Brain microvascular endothelial cell (primary cell): Measurements from ENCODE around the gene CD48.
"Not testable (repeated sequence)": the region's sequence is repeated elsewhere in the genome, so short reads cannot be mapped to it uniquely, and the experiment has no call there.

Experiments
- DNase-seq: peaks from one replicate; pipeline ENCODE4 v3.0.0-alpha.2; 2020
- H3K27ac ChIP-seq: fragments of 250-450 bp; sonication (Bioruptor Pico); 2 replicates; pipeline ENCODE4 v1.5.1; 2020; ENCODE audit warnings: mild to moderate bottlenecking, moderate library complexity
- H3K27me3 ChIP-seq: fragments of 250-450 bp; sonication (Bioruptor Pico); replicated peaks from 2 replicates; pipeline ENCODE4 v1.5.1; 2020; ENCODE audit warnings: mild to moderate bottlenecking
- H3K36me3 ChIP-seq: fragments of 250-450 bp; sonication (Bioruptor Pico); replicated peaks from 2 replicates; pipeline ENCODE4 v1.5.1; 2020; ENCODE audit warnings: mild to moderate bottlenecking
- H3K4me3 ChIP-seq: 2 replicates; pipeline ENCODE4 v1.5.1; 2011; ENCODE audit warnings: low read depth, mild to moderate bottlenecking, control low read depth, low read length, moderate library complexity
- CTCF ChIP-seq: IDR thresholded peaks from 2 replicates; pipeline ENCODE4 v1.5.1; 2011; ENCODE audit warnings: low read depth, mild to moderate bottlenecking, moderate library complexity, low read length, control low read depth, inconsistent platforms; ENCODE audit errors: missing control alignments
- in situ Hi-C: cut with HindIII; loops from 2 replicates; pipeline ENCODE4 v1.10.0; 2017; ENCODE audit warnings: low sequenced_read_pairs, low pct_ligation_motif_present

CD48 gene

GRCh38 chr1:160653620-160654016 lies 58.0 kb downstream of the CD48 start:
- Histone ChIP-seq H3K36me3 (no peaks in the 10 kb centered on the region), H3K4me3 (no peak overlapping the region), H3K27me3 (no peaks in the 10 kb centered on the region), H3K27ac (no peak overlapping the region)
- in situ Hi-C loops = no loop called here
- no peak for DNase-seq
- no peak for TF ChIP-seq CTCF

- Histone ChIP-seq H3K27ac (no peak overlapping the region), H3K4me3 (no peak overlapping the region), H3K36me3 (no peaks in the 10 kb centered on the region), H3K27me3 (no peaks in the 10 kb centered on the region)
- TF ChIP-seq CTCF = no peak
- in situ Hi-C loops = no loop called here
- no peak for DNase-seq
Measured at GRCh38 chr1:160652924-160653619, 58.5 kb downstream of the CD48 start.

GRCh38 chr1:160652065-160652641 lies 59.5 kb downstream of the CD48 start:
- H3K27ac ChIP-seq, H3K36me3 ChIP-seq, in situ Hi-C loops, H3K4me3 ChIP-seq, DNase-seq, H3K27me3 ChIP-seq: not testable (repeated sequence)

- no peak overlapping the region for H3K4me3 ChIP-seq
- H3K36me3 ChIP-seq = no peaks in the 10 kb centered on the region
- in situ Hi-C loops = no loop called here
- TF ChIP-seq CTCF = no peak
- DNase-seq = no peak
- H3K27me3 ChIP-seq = no peaks in the 10 kb centered on the region
- H3K27ac ChIP-seq = no peak overlapping the region
Measured at GRCh38 chr1:160651433-160652064, 60.1 kb downstream of the CD48 start.

- no peak overlapping the region for H3K4me3 ChIP-seq
- no peaks in the 10 kb centered on the region for H3K36me3 ChIP-seq
- H3K27me3 ChIP-seq = no peaks in the 10 kb centered on the region
- DNase-seq = no peak
- in situ Hi-C loops = no loop called here
- TF ChIP-seq CTCF = no peak
- no peak overlapping the region for H3K27ac ChIP-seq
Measured at GRCh38 chr1:160647329-160647720, 64.3 kb downstream of the CD48 start.

- DNase-seq = no peak
- Histone ChIP-seq H3K27me3 (no peaks in the 10 kb centered on the region), H3K4me3 (no peak within 1 kb of the TSS), H3K27ac (no peak within 1 kb of the TSS), H3K36me3 (no peaks in the 10 kb centered on the region)
- in situ Hi-C loops = no loop called here
- TF ChIP-seq CTCF = no peak
Measured at GRCh38 chr1:160646711-160647328, 64.8 kb downstream of the CD48 start, which contains the start of gene SLAMF1. TSS of gene SLAMF1 (minus strand) at chr1:160647044. CDS start at chr1:160646945, 99 bp downstream.
